Sigmoid colon (tissue), 7 donors: Measurements from ENCODE around the gene FGGY. TPM values are rescaled to one million over a fixed set of nuclear protein-coding genes. Genes with fewer than 3 reads are reported as not detected.

Source experiments
- DNase-seq: peaks from one replicate; pipeline ENCODE4 v3.0.0-alpha.2; 2019
- H3K27ac ChIP-seq, 4 donors: fragments of 200-600 bp; sonication (generic); one replicate each; pipeline ENCODE4 v1.5.1; 2016 to 2019; ENCODE audit warnings: mild to moderate bottlenecking in 1 of 4
- H3K27me3 ChIP-seq, 3 donors: fragments of 200-600 bp; sonication (generic); one replicate each; pipeline ENCODE4 v1.5.1; 2019; ENCODE audit warnings: mild to moderate bottlenecking in 1 of 3
- H3K36me3 ChIP-seq, 4 donors: fragments of 200-600 bp; sonication (generic); one replicate each; pipeline ENCODE4 v1.5.1; 2016 to 2019
- H3K4me1 ChIP-seq, 4 donors: fragments of 200-600 bp; sonication (generic); one replicate each; pipeline ENCODE4 v1.5.1; 2017 to 2019
- H3K4me3 ChIP-seq, 4 donors: fragments of 200-600 bp; sonication (generic); one replicate each; pipeline ENCODE4 v1.5.1; 2017 to 2019; ENCODE audit warnings: mild to moderate bottlenecking in 2 of 4, moderate library complexity in 1 of 4
- H3K9me3 ChIP-seq, 4 donors: fragments of 200-600 bp in 3 of 4; sonication (generic) in 3 of 4; one replicate each; pipeline versions ENCODE4 v1.5.1 to v1.6.1; 2013 to 2019
- EP300 ChIP-seq, 4 donors: sonication (generic); formaldehyde crosslinking; IDR thresholded peaks; one replicate each; pipeline ENCODE4 v1.6.1; 2017; ENCODE audit warnings: antibody characterized with exemption in 4 of 4
- POLR2A ChIP-seq, 2 donors: fragments of 450-650 bp; IDR thresholded peaks; one replicate each; pipeline ENCODE4 v1.6.1; 2016; ENCODE audit warnings: antibody characterized with exemption in 2 of 2, mild to moderate bottlenecking in 2 of 2, moderate library complexity in 2 of 2
- POLR2AphosphoS5 ChIP-seq, 4 donors: sonication (generic); formaldehyde crosslinking; IDR thresholded peaks; one replicate each; pipeline ENCODE4 v1.6.1; 2017; ENCODE audit warnings: antibody characterized with exemption in 4 of 4
- WGBS, 2 donors: extraction: QIAGEN DNeasy Blood & Tissue Kit; methylation state at CpG; one replicate each; pipeline ENCODE4 v1.1.7; 2013; 5-methylcytosine and 5-hydroxymethylcytosine counted together
- intact Hi-C: fragments of 100-400 bp; cut with DNase I; formaldehyde crosslinking; loops from one replicate; pipeline ENCODE4 v1.15.1; 2023
- polyA plus RNA-seq, 3 donors: library from polyadenylated mRNA; stranded (reverse); fragments of 200-250 nt; gene quantifications; one replicate each; pipeline ENCODE4 v1.2.3, GENCODE V29; 2013
- total RNA-seq, 4 donors: library from RNA; depleted of rRNA; stranded (reverse); fragments of >200 nt; gene quantifications; one replicate each; pipeline ENCODE4 v1.1.0, GENCODE V29; 2016
- TF ChIP-seq, protein P1 (sequence below), 4 experiments: fragments of 450-650 bp in 3 of 4; fragments of 200-600 bp in 1 of 4; IDR thresholded peaks; one replicate each; pipeline ENCODE4 v1.5.1; 2016 to 2019; ENCODE audit warnings: antibody characterized with exemption in 4 of 4, mild to moderate bottlenecking in 3 of 4, moderate library complexity in 2 of 4
- donor health status: healthy with polysubstance abuse.
- donor health status: Bipolar disorder and iron deficiency.
- donor health status: healthy.

The FGGY gene
- total and polyA plus RNA-seq, 7 donors = 4.8 to 54.1 (median 20.5) TPM

DNA sequence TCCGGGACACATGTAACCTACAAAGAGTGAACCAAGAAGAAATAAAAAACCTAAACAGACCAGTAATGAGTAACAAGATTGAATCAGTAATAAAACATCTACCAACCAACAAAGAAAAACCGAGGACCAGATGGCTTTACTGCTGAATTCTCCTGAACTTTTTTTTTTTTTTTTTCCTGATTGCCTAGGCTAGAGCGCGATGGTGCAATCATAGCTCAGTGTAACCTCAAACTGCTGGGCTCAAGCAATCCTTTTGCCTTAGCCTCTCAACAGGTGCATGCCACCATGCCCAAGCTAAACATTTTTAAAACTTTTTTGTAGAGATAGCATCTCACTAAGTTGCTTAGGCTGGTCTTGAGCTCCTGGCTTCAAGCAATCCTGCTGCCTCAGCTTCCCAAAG lies 11.2 kb upstream of the FGGY start:
- no peak for DNase-seq
- H3K9me3 ChIP-seq = no peaks in the 10 kb centered on the region
- intact Hi-C loops = no loop called here
- no peaks in the 10 kb centered on the region for H3K36me3 ChIP-seq
- H3K27ac ChIP-seq = no peak overlapping the region
- H3K27me3 ChIP-seq = no peaks in the 10 kb centered on the region
- no peaks in the 10 kb centered on the region for H3K4me1 ChIP-seq
- TF ChIP-seq POLR2AphosphoS5 (IDR thresholded peaks at IDR 0.05) = no peak
- TF ChIP-seq, protein P1, sequence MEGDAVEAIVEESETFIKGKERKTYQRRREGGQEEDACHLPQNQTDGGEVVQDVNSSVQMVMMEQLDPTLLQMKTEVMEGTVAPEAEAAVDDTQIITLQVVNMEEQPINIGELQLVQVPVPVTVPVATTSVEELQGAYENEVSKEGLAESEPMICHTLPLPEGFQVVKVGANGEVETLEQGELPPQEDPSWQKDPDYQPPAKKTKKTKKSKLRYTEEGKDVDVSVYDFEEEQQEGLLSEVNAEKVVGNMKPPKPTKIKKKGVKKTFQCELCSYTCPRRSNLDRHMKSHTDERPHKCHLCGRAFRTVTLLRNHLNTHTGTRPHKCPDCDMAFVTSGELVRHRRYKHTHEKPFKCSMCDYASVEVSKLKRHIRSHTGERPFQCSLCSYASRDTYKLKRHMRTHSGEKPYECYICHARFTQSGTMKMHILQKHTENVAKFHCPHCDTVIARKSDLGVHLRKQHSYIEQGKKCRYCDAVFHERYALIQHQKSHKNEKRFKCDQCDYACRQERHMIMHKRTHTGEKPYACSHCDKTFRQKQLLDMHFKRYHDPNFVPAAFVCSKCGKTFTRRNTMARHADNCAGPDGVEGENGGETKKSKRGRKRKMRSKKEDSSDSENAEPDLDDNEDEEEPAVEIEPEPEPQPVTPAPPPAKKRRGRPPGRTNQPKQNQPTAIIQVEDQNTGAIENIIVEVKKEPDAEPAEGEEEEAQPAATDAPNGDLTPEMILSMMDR (IDR thresholded peaks at IDR 0.05) = no peak
- no peak for TF ChIP-seq EP300 (IDR thresholded peaks at IDR 0.05)
- no peak for TF ChIP-seq POLR2A (IDR thresholded peaks at IDR 0.05)
- WGBS, 2 donors = 21 to 68% methylated on average over 4 of the region's 4 CpGs
- no peak overlapping the region for H3K4me3 ChIP-seq

DNA sequence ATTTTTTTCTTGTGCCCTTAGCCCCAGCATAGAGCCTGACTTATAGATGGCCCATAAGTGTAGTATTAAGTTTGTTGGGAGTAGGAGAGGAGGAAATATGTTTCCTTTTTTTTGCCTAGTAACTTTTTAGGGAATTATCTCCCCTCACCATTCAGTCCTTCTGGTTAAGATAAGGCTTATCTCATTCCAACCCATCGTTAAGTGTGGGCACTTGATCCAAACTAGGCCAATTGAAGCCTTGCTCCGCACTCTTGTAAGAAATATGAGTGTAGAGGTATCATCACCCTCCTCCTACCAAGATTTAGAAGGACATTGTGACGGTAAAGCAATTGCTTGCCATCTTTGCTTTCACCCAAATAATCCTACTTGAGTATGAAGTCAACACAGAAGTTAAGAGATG lies 8.8 kb upstream of the FGGY start:
- Histone ChIP-seq H3K4me1 (no peaks in the 10 kb centered on the region), H3K9me3 (no peaks in the 10 kb centered on the region), H3K27me3 (no peaks in the 10 kb centered on the region), H3K36me3 (no peaks in the 10 kb centered on the region), H3K27ac (no peak overlapping the region), H3K4me3 (no peak overlapping the region)
- DNase-seq = no peak
- WGBS, 2 donors = 90% methylated on average over 3 of the region's 3 CpGs
- TF ChIP-seq POLR2AphosphoS5 (IDR thresholded peaks at IDR 0.05) (no peak), POLR2A (IDR thresholded peaks at IDR 0.05) (no peak), EP300 (IDR thresholded peaks at IDR 0.05) (no peak)
- intact Hi-C loops = no loop called here

DNA sequence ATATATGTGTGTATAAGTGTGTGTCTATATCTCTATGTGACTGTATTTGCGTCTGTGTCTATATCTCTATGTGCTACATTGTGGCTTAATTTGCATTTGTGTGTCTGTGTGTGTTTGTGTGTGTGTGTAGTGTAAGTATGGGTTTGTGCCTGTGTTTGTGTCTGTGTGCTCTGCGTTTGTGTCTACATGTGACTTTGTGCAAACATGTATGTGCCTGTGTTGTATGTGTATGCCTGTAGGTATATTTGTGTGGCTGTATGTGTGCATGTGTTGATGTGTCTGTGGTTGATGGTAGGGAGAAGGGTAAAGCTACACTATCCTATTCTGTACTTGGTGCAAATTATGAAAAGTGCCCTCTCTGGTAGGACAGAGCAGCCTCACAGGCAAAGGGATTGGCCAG lies 7.3 kb upstream of the FGGY start:
- no peak overlapping the region for H3K27ac ChIP-seq
- no peak for DNase-seq
- H3K4me3 ChIP-seq = no peak overlapping the region
- intact Hi-C loops = no loop called here
- H3K36me3 ChIP-seq = no peaks in the 10 kb centered on the region
- WGBS, 2 donors = 90 to 97% methylated on average over 2 of the region's 2 CpGs
- no peaks in the 10 kb centered on the region for H3K4me1 ChIP-seq
- no peaks in the 10 kb centered on the region for H3K27me3 ChIP-seq
- TF ChIP-seq POLR2A (IDR thresholded peaks at IDR 0.05) (no peak), POLR2AphosphoS5 (IDR thresholded peaks at IDR 0.05) (no peak), EP300 (IDR thresholded peaks at IDR 0.05) (no peak)
- TF ChIP-seq, protein P1 (IDR thresholded peaks at IDR 0.05) = no peak
- no peaks in the 10 kb centered on the region for H3K9me3 ChIP-seq

DNA sequence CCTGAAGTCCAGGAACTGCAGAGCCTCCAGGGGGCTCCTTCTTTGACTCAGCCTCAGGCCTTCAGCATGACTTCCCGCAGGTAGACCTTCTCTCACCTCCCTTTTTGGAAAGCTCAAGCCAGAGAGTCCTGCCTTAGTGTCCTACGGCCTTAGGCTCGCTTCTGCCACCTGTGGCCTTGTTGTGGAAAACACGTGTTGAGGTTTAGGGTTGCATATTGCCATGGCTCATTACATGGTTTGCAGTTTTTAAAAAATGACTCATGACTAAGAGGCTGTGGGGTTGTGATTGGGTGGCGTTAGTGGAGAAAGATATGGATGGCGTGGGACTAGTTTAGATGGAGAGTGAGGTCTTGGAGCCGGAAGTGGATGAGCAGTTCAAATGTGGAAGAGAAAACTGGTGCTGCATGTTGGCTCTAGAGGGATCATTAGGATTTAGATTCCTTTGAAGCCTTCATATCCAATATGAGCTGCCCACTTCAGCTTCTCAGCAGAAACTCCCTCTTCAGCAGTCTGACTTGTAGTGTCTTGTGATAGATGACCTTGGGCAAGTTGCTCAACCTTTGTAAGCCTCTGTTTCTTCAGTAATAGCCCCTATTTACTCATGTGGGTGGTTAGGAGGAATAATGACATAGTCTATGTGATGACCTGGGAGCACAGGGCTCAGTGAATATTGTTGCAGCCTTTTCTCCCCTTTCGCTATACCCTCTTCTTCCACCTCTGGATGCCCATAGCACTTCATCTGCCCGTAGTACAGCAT lies 6.5 kb upstream of the FGGY start:
- Histone ChIP-seq H3K27me3 (no peaks in the 10 kb centered on the region), H3K27ac (no peak overlapping the region), H3K9me3 (no peaks in the 10 kb centered on the region), H3K4me3 (no peak overlapping the region), H3K4me1 (peaks cover 0 to 2% (median 0%) of the 10 kb centered on the region in 4 donors), H3K36me3 (no peaks in the 10 kb centered on the region)
- intact Hi-C loops = no loop called here
- WGBS, 2 donors = 82 to 87% methylated on average over 9 of the region's 9 CpGs
- no peak for DNase-seq
- no peak for TF ChIP-seq EP300 (IDR thresholded peaks at IDR 0.05)
- no peak for TF ChIP-seq POLR2AphosphoS5 (IDR thresholded peaks at IDR 0.05)
- TF ChIP-seq, protein P1 (IDR thresholded peaks at IDR 0.05) = peak in 1 of 4 experiments; percentile 12
- TF ChIP-seq POLR2A (IDR thresholded peaks at IDR 0.05) = no peak

DNA sequence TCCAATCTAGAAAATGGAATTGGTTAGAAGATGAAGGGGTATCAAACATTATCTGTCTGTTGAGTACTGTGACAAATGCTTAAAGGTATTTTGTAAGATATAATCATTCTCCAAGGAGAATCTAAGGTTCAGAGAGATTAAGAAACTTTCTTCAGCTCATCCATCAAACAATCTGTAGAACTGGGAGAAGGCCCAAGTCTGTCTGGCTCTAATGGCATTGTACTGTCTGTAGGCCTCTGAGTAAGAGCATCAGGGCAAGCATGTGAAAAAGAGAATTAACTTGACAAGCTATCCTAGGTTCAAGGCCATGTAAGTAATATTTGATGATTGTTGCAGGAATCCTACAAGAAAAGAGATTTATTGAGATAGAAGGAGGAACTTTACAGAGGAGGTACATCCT lies 5.3 kb upstream of the FGGY start:
- H3K4me1 ChIP-seq = peaks cover 0 to 10% (median 3%) of the 10 kb centered on the region in 4 donors
- no peaks in the 10 kb centered on the region for H3K9me3 ChIP-seq
- TF ChIP-seq, protein P1 (IDR thresholded peaks at IDR 0.05) = no peak
- no peak for TF ChIP-seq EP300 (IDR thresholded peaks at IDR 0.05)
- no peak for TF ChIP-seq POLR2A (IDR thresholded peaks at IDR 0.05)
- no peaks in the 10 kb centered on the region for H3K27me3 ChIP-seq
- no peak overlapping the region for H3K27ac ChIP-seq
- intact Hi-C loops = no loop called here
- no peak for DNase-seq
- H3K36me3 ChIP-seq = no peaks in the 10 kb centered on the region
- no peak overlapping the region for H3K4me3 ChIP-seq
